PC-9 (cell line): ENCODE results near the gene TMEM151A. TPM values are rescaled to one million over a fixed set of nuclear protein-coding genes. Genes with fewer than 3 reads are reported as not detected.

Source experiments
- BruUV-seq: library from RNA; stranded (reverse); fragments of 400-500 nt; replicated peaks from 2 replicates; lab custom pipeline; 2021; lab: Mats Ljungman, UMichigan
- CTCF ChIA-PET: fragments of 300-600 bp; sonication (Branson Sonifier 250); formaldehyde crosslinking; loops from one replicate; lab custom pipeline; 2022; ENCODE audit warnings: antibody characterized with exemption; lab: Charles Lee
- POLR2A ChIA-PET: fragments of 300-600 bp; sonication (Branson Sonifier 250); formaldehyde crosslinking; loops from one replicate; lab custom pipeline; 2022; ENCODE audit warnings: antibody characterized with exemption; ENCODE audit not compliant: unreplicated experiment; lab: Charles Lee
- DNase-seq, 2 experiments: peaks; one replicate each; pipeline versions ENCODE4 v3.0.0 to v3.0.0-alpha.2; 2015 to 2022; ENCODE audit warnings: mixed read lengths in 1 of 2
- H2AFZ ChIP-seq: fragments of 200-600 bp; sonication (generic); 2 replicates; pipeline ENCODE4 v1.8.1; 2017; ENCODE audit warnings: antibody characterized with exemption
- H3F3A ChIP-seq: fragments of 200-600 bp; sonication (generic); 2 replicates; pipeline ENCODE4 v1.8.1; 2017; ENCODE audit warnings: antibody characterized with exemption, mild to moderate bottlenecking, low read depth; ENCODE audit not compliant: insufficient read depth
- H3K27ac ChIP-seq: fragments of 200-600 bp; sonication (generic); 2 replicates; pipeline ENCODE4 v1.6.1; 2016; ENCODE audit warnings: mixed run types
- H3K27me3 ChIP-seq: fragments of 200-600 bp; sonication (generic); 2 replicates; pipeline ENCODE4 v1.6.1; 2016; ENCODE audit warnings: low read depth, mixed run types; ENCODE audit not compliant: insufficient read depth
- H3K36me3 ChIP-seq: fragments of 200-600 bp; sonication (generic); 2 replicates; pipeline ENCODE4 v1.6.1; 2016; ENCODE audit warnings: low read depth, mixed run types
- H3K4me1 ChIP-seq: fragments of 200-600 bp; sonication (generic); replicated peaks from 2 replicates; pipeline ENCODE4 v1.6.1; 2016; ENCODE audit warnings: mixed run types; ENCODE audit not compliant: insufficient read depth
- H3K4me2 ChIP-seq: fragments of 200-600 bp; sonication (generic); 2 replicates; pipeline ENCODE4 v1.6.1; 2017; ENCODE audit warnings: mixed run types
- H3K4me3 ChIP-seq: fragments of 200-600 bp; sonication (generic); 2 replicates; pipeline ENCODE4 v1.6.1; 2016; ENCODE audit warnings: mixed run types
- H3K79me2 ChIP-seq: fragments of 200-600 bp; sonication (generic); 2 replicates; pipeline ENCODE4 v1.6.1; 2017; ENCODE audit warnings: low read depth, mixed run types
- H3K9me2 ChIP-seq: fragments of 200-600 bp; sonication (generic); 2 replicates; pipeline ENCODE4 v1.8.1; 2017; ENCODE audit warnings: mild to moderate bottlenecking; ENCODE audit not compliant: insufficient read depth
- H3K9me3 ChIP-seq: fragments of 200-600 bp; sonication (generic); 2 replicates; pipeline ENCODE4 v1.8.1; 2016; ENCODE audit warnings: low read depth; ENCODE audit not compliant: insufficient read depth
- H4K20me1 ChIP-seq: fragments of 200-600 bp; sonication (generic); 2 replicates; pipeline ENCODE4 v1.8.1; 2017; ENCODE audit not compliant: insufficient read depth
- EZH2 ChIP-seq: fragments of 200-600 bp; sonication (generic); IDR thresholded peaks from 2 replicates; pipeline ENCODE4 v1.8.0; 2017; ENCODE audit warnings: antibody characterized with exemption, low read depth
- intact Hi-C: fragments of 100-400 bp; cut with micrococcal nuclease; formaldehyde crosslinking; loops from one replicate; pipeline ENCODE4 v1.10.0; 2022; ENCODE audit not compliant: unreplicated experiment
- total RNA-seq: library from RNA; stranded (reverse); gene quantifications from 2 replicates; pipeline ENCODE4 v1.2.3, GENCODE V29; 2021
- TF ChIP-seq, protein P1 (sequence below): fragments of 200-600 bp; sonication (generic); conservative IDR thresholded peaks from 2 replicates; pipeline ENCODE4 v1.6.1; 2017; ENCODE audit warnings: mixed run types, antibody characterized with exemption, mild to moderate bottlenecking, moderate library complexity

The TMEM151A gene
- total RNA-seq, 1 experiment from 2014 or later, result 0.22 TPM

GRCh38 chr11:66339686-66340483, 48.2 kb downstream of the TMEM151A start:
- ChIA-PET CTCF (interaction anchor here (0.5 kb wide), 1 partner anchor 14 kb away, joined by 3 read pairs; no protein-coding TSS in a partner anchor), POLR2A (interaction anchor here (0.5 kb wide), 1 partner anchor 544 kb away, joined by 6 read pairs; no protein-coding TSS in a partner anchor)
- DNase-seq, result no peak
- TF ChIP-seq EZH2, result no peak
- TF ChIP-seq, protein P1, sequence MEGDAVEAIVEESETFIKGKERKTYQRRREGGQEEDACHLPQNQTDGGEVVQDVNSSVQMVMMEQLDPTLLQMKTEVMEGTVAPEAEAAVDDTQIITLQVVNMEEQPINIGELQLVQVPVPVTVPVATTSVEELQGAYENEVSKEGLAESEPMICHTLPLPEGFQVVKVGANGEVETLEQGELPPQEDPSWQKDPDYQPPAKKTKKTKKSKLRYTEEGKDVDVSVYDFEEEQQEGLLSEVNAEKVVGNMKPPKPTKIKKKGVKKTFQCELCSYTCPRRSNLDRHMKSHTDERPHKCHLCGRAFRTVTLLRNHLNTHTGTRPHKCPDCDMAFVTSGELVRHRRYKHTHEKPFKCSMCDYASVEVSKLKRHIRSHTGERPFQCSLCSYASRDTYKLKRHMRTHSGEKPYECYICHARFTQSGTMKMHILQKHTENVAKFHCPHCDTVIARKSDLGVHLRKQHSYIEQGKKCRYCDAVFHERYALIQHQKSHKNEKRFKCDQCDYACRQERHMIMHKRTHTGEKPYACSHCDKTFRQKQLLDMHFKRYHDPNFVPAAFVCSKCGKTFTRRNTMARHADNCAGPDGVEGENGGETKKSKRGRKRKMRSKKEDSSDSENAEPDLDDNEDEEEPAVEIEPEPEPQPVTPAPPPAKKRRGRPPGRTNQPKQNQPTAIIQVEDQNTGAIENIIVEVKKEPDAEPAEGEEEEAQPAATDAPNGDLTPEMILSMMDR, result no peak
- Histone ChIP-seq H3K27me3 (no peaks in the 10 kb centered on the region), H3K9me2 (no peaks in the 10 kb centered on the region), H3K9me3 (no peaks in the 10 kb centered on the region), H4K20me1 (peaks cover 18% of the 10 kb centered on the region), H3K4me3 (no peak overlapping the region), H3K79me2 (peaks cover 29% of the 10 kb centered on the region), H3K4me1 (peaks cover 25% of the 10 kb centered on the region), H3F3A (peaks cover 24% of the 10 kb centered on the region; the same call in 1 of the 2 replicates), H3K36me3 (no peaks in the 10 kb centered on the region), H3K27ac (no peak overlapping the region), H3K4me2 (no peak overlapping the region), H2AFZ (no peak overlapping the region)
- no TSS peak for BruUV-seq
- intact Hi-C loops, result no loop called here

GRCh38 chr11:66340596-66341501, 49.2 kb downstream of the TMEM151A start:
- no TSS peak for BruUV-seq
- peaks cover 31% of the 10 kb centered on the region for H3K79me2 ChIP-seq
- H3F3A ChIP-seq, result peaks cover 32% of the 10 kb centered on the region
- H3K4me3 ChIP-seq, result no peak overlapping the region
- no peaks in the 10 kb centered on the region for H3K9me3 ChIP-seq
- DNase-seq, result no peak
- no peaks in the 10 kb centered on the region for H3K27me3 ChIP-seq
- H4K20me1 ChIP-seq, result peaks cover 18% of the 10 kb centered on the region
- CTCF ChIA-PET, result no interaction called here
- no peak overlapping the region for H2AFZ ChIP-seq
- H3K9me2 ChIP-seq, result no peaks in the 10 kb centered on the region
- POLR2A ChIA-PET, result no interaction called here
- no peaks in the 10 kb centered on the region for H3K36me3 ChIP-seq
- TF ChIP-seq, protein P1, result no peak
- TF ChIP-seq EZH2, result no peak
- H3K27ac ChIP-seq, result no peak overlapping the region
- H3K4me2 ChIP-seq, result no peak overlapping the region
- intact Hi-C loops, result no loop called here
- H3K4me1 ChIP-seq, result peaks cover 25% of the 10 kb centered on the region

- Histone ChIP-seq H3K4me1 (peaks cover 32% of the 10 kb centered on the region), H3K9me3 (no peaks in the 10 kb centered on the region), H3K27me3 (no peaks in the 10 kb centered on the region), H3K4me2 (no peak overlapping the region), H4K20me1 (peaks cover 18% of the 10 kb centered on the region), H3K79me2 (peaks cover 37% of the 10 kb centered on the region), H3K9me2 (no peaks in the 10 kb centered on the region), H3K27ac (no peak overlapping the region), H3K4me3 (no peak overlapping the region), H3F3A (peaks cover 29% of the 10 kb centered on the region), H2AFZ (no peak overlapping the region), H3K36me3 (no peaks in the 10 kb centered on the region)
- CTCF ChIA-PET, result interaction anchor here (0.7 to 0.8 kb wide), 2 partner anchors 11 to 22 kb away, joined by 3 to 4 read pairs; no protein-coding TSS in a partner anchor
- TF ChIP-seq, protein P1, result no peak
- TF ChIP-seq EZH2, result no peak
- no TSS peak for BruUV-seq
- DNase-seq, result no peak
- intact Hi-C loops, result no loop called here
- POLR2A ChIA-PET, result no interaction called here
Measured at GRCh38 chr11:66341502-66342126, 49.9 kb downstream of the TMEM151A start.
